Omental fat pad (tissue), 4 donors: ENCODE data around the gene KHDC1L. TPM values are rescaled to one million over a fixed set of nuclear protein-coding genes. Genes with fewer than 3 reads are reported as not detected.

Experiments
- ATAC-seq: fragments of 150-250 bp; one replicate; pipeline ENCODE4 v1.9.1; 2016; ENCODE audit warnings: mild to moderate bottlenecking, moderate library complexity; ENCODE audit not compliant: low FRiP score
- DNase-seq: peaks from one replicate; pipeline ENCODE4 v3.0.0-alpha.2; 2019; ENCODE audit warnings: low spot score
- total RNA-seq, 4 donors: library from RNA; depleted of rRNA; stranded (reverse); fragments of >200 nt; gene quantifications; one replicate each; pipeline ENCODE4 v1.1.0, GENCODE V29; 2016
- TF ChIP-seq, protein P1 (sequence below), 3 donors: fragments of 450-650 bp; IDR thresholded peaks; one replicate each; pipeline ENCODE4 v1.5.1; 2016 to 2017; ENCODE audit warnings: antibody characterized with exemption in 3 of 3, mild to moderate bottlenecking in 3 of 3, moderate library complexity in 2 of 3

KHDC1L gene
- total RNA-seq, 4 donors from 2014 or later: not detected

DNA sequence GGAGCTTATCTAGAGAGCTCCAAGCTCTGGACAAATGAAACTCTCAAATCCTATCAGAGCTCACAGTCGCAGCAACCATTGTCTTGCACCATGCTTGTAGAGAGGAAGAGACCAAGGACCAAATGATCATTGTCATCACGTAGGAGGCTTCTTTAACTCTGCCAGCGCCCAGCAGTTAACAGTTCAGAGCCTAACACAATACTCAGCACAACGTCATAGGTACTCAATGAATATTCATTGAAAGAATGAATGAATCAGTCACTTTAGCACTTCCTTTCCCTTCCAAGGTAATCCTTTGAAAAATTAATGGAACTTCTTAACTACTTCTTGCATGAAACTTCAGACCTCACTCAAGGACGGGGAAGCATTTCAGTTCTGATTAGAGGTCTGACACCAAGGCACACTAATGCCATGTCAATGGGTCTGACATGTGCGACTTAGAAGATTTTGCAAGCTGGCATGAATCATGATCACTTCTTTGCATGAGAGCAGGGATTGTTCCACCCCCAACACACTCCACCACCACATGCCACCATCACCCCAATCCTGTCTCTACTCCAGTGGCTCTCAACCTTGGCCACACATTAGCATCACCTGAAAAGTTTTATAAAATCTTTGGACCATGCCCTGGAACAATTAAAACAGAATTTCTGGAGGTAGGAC, 45.1 kb downstream of the KHDC1L start:
- ATAC-seq: no peak
- DNase-seq: no peak
- TF ChIP-seq, protein P1, sequence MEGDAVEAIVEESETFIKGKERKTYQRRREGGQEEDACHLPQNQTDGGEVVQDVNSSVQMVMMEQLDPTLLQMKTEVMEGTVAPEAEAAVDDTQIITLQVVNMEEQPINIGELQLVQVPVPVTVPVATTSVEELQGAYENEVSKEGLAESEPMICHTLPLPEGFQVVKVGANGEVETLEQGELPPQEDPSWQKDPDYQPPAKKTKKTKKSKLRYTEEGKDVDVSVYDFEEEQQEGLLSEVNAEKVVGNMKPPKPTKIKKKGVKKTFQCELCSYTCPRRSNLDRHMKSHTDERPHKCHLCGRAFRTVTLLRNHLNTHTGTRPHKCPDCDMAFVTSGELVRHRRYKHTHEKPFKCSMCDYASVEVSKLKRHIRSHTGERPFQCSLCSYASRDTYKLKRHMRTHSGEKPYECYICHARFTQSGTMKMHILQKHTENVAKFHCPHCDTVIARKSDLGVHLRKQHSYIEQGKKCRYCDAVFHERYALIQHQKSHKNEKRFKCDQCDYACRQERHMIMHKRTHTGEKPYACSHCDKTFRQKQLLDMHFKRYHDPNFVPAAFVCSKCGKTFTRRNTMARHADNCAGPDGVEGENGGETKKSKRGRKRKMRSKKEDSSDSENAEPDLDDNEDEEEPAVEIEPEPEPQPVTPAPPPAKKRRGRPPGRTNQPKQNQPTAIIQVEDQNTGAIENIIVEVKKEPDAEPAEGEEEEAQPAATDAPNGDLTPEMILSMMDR (IDR thresholded peaks at IDR 0.05): no peak

DNA sequence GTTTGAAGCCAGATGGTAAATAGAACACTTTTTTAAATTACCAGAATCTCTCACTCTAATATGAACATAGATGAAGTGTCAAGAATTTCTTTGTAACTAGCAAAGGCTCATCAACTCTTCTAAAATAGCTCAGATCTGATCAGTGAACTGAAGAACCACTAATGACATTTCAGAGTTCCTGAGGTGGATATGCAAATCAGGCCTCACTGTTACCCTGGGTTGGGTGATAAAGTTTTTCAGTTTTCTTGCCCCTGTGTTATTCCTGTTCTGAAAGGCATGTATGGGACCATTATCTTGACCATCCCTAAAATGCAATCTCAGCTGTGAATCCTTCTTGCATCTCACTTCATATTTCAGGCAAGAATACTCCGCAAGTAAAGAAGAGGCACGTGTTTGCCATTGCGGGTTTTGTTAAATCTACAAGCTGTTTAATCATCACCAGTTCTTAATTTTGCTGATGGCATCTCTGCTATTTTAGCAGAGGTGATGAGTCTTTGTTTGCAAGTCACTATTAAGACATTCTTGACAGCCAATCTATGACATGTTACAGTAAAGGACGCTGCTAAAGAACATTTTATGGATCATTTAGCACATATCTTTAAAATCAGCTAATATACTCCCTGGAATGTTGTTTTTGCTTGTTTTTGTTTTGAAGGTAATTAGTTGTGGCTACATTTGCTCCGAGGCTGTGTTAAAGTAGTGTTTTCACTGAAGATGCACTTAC, 47.9 kb downstream of the KHDC1L start:
- no peak for ATAC-seq
- DNase-seq: no peak
- TF ChIP-seq, protein P1 (IDR thresholded peaks at IDR 0.05): no peak

DNA sequence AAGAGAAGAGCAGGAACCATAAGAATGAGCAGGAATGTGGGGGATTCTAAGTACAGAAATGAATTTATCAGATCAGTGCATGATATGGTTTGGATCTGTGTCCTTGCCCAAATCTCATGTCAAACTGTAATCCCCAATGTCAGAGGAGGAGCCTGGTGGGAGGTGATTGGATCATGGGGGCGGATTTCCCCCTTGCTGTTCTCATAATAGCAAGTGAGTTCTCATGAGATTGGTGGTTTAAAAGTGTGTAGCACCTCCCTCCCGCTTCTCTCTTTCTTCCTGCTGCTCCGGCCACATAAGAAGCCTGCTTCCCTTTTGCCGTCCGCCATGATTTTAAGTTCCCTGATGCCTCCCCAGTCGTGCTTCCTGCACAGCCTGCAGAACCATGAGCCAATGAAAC, 49.2 kb downstream of the KHDC1L start:
- no peak for ATAC-seq
- TF ChIP-seq, protein P1 (IDR thresholded peaks at IDR 0.05): no peak
- no peak for DNase-seq

DNA sequence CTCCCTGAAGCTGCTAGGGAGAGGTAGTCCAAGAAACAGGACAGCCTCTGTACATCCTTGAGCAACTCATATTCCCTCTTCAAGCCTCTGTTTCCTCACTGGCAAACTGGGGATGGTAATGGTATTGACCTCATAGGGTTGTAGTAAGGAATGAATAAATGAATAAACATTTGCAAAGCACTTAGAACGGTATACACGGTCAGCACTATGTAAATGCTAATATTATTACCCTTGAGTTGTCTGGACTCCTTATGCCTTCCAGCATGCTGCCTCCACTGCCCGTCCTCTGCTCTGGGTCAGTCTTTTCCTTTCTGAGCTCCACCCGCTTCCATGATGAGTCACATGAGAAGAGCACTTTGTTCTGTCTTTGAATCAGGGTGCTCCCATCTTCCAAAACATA, 50.6 kb downstream of the KHDC1L start:
- DNase-seq: no peak
- ATAC-seq: no peak
- TF ChIP-seq, protein P1 (IDR thresholded peaks at IDR 0.05): no peak

Other genes with a start within 250 kb of the KHDC1L start
- gene KHDC1, start 37.7 kb upstream of the KHDC1L start, total RNA-seq: 1 to 10 TPM in 2 of 4 donors, under 1 TPM in 2; 0.79 to 2.5 (median 1.1) TPM
- gene DPPA5, start 128.8 kb upstream of the KHDC1L start, total RNA-seq: not detected
- gene KHDC3L, start 137.2 kb upstream of the KHDC1L start, total RNA-seq: not detected
- gene OOEP, start 144.4 kb upstream of the KHDC1L start, total RNA-seq: not detected
- 10 to 100 TPM in 1 of 4 donors, 1 to 10 TPM in 3; 1.6 to 10.7 (median 1.8) TPM for gene DDX43, start 169.3 kb upstream of the KHDC1L start, total RNA-seq
- 10 to 100 TPM in 1 of 4 donors, 1 to 10 TPM in 3; 3.6 to 11.0 (median 6.5) TPM for gene CGAS, start 226.8 kb upstream of the KHDC1L start, total RNA-seq
- gene MTO1, start 236.2 kb upstream of the KHDC1L start, total RNA-seq: 10 to 100 TPM; 17.7 to 24.7 (median 20.7) TPM